HL-60 (cell line): ENCODE measurements around the gene SP100.
A peak's percentile ranks its signal among the peaks of the same experiment; 100 is the strongest.

Experiments used
- DNase-seq, 2 experiments: peaks; one replicate each; pipeline ENCODE4 v3.0.0-alpha.2; 2010 to 2020; ENCODE audit warnings: low read depth in 1 of 2, low spot score in 1 of 2
- H3K27ac ChIP-seq: fragments of 250-450 bp; sonication (Bioruptor Pico); replicated peaks from 2 replicates; pipeline ENCODE4 v1.5.1; 2020; ENCODE audit warnings: mild to moderate bottlenecking, moderate library complexity
- H3K27me3 ChIP-seq: fragments of 250-450 bp; sonication (Bioruptor Pico); 2 replicates; pipeline ENCODE4 v1.5.1; 2021; ENCODE audit warnings: mild to moderate bottlenecking, moderate library complexity; ENCODE audit not compliant: insufficient read depth, poor library complexity, severe bottlenecking
- H3K4me3 ChIP-seq: replicated peaks from 2 replicates; pipeline ENCODE4 v1.5.1; 2011; ENCODE audit warnings: mild to moderate bottlenecking, control low read depth, low read length; ENCODE audit not compliant: insufficient read depth
- GABPA ChIP-seq: IDR thresholded peaks from 2 replicates; pipeline ENCODE4 v1.6.1; 2012; ENCODE audit warnings: low read depth
- POLR2AphosphoS5 ChIP-seq: IDR thresholded peaks from 2 replicates; pipeline ENCODE4 v1.6.1; 2012; ENCODE audit warnings: low read depth
- SPI1 ChIP-seq: IDR thresholded peaks from 2 replicates; pipeline ENCODE4 v1.6.1; 2012; ENCODE audit warnings: low read depth, mild to moderate bottlenecking, borderline replicate concordance
- TF ChIP-seq, protein P1 (sequence below): IDR thresholded peaks from one replicate; pipeline ENCODE4 v1.5.1; 2011; ENCODE audit warnings: low read length, control low read depth, inconsistent platforms; ENCODE audit not compliant: insufficient read depth
- TF ChIP-seq, protein P2 (sequence below): IDR thresholded peaks from 2 replicates; pipeline ENCODE4 v1.6.1; 2012; ENCODE audit warnings: low read depth; ENCODE audit not compliant: insufficient replicate concordance

Gene SP100

DNA sequence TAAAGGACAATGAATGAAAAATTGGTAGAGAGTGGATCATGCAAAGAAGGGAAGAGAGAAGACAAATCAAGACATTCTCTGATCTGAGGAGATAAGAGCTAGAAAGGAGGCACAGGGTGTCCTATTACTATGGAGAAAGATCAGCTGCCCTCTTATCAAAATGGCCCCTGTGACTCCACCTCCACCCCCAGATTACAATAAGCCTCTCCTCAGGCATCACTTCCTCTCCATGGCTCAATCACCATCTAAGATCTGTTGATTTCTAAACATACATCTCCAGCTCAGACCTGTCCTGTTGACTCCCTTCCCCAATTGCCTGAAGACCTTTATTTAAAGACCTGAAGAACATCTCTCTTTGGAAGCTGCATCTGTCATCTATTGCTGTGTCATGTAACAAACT lies 43.2 kb downstream of the SP100 start:
- no peak overlapping the region for H3K4me3 ChIP-seq
- TF ChIP-seq SPI1: peak; percentile 67
- TF ChIP-seq, protein P1, sequence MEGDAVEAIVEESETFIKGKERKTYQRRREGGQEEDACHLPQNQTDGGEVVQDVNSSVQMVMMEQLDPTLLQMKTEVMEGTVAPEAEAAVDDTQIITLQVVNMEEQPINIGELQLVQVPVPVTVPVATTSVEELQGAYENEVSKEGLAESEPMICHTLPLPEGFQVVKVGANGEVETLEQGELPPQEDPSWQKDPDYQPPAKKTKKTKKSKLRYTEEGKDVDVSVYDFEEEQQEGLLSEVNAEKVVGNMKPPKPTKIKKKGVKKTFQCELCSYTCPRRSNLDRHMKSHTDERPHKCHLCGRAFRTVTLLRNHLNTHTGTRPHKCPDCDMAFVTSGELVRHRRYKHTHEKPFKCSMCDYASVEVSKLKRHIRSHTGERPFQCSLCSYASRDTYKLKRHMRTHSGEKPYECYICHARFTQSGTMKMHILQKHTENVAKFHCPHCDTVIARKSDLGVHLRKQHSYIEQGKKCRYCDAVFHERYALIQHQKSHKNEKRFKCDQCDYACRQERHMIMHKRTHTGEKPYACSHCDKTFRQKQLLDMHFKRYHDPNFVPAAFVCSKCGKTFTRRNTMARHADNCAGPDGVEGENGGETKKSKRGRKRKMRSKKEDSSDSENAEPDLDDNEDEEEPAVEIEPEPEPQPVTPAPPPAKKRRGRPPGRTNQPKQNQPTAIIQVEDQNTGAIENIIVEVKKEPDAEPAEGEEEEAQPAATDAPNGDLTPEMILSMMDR: no peak
- TF ChIP-seq, protein P2, sequence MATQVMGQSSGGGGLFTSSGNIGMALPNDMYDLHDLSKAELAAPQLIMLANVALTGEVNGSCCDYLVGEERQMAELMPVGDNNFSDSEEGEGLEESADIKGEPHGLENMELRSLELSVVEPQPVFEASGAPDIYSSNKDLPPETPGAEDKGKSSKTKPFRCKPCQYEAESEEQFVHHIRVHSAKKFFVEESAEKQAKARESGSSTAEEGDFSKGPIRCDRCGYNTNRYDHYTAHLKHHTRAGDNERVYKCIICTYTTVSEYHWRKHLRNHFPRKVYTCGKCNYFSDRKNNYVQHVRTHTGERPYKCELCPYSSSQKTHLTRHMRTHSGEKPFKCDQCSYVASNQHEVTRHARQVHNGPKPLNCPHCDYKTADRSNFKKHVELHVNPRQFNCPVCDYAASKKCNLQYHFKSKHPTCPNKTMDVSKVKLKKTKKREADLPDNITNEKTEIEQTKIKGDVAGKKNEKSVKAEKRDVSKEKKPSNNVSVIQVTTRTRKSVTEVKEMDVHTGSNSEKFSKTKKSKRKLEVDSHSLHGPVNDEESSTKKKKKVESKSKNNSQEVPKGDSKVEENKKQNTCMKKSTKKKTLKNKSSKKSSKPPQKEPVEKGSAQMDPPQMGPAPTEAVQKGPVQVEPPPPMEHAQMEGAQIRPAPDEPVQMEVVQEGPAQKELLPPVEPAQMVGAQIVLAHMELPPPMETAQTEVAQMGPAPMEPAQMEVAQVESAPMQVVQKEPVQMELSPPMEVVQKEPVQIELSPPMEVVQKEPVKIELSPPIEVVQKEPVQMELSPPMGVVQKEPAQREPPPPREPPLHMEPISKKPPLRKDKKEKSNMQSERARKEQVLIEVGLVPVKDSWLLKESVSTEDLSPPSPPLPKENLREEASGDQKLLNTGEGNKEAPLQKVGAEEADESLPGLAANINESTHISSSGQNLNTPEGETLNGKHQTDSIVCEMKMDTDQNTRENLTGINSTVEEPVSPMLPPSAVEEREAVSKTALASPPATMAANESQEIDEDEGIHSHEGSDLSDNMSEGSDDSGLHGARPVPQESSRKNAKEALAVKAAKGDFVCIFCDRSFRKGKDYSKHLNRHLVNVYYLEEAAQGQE: no peak
- peak in 1 of 2 experiments; percentile 75 for DNase-seq
- peak overlapping the region; percentile 80 for H3K27ac ChIP-seq
- no peaks in the 10 kb centered on the region for H3K27me3 ChIP-seq

DNA sequence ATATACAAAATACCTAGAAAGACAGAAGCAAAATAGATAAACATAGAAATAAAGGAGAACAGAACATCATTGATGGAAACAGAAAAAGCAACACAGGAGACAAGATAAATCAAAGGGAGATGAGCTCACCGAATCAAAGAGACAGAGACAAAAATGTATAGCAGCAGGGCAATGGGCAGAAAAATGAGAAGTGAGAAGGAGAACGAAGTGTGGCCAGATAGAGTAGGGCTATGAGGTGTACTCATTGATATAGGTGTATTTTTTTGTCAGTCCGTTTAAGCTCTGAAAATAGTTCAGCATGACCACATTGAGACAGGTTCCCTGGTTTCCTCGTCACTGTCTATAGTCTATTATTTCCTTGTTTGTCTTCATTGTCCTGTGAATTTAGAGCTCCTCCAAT lies 55.1 kb downstream of the SP100 start:
- no peak for DNase-seq
- Histone ChIP-seq H3K27ac (no peak overlapping the region), H3K4me3 (no peak overlapping the region), H3K27me3 (no peaks in the 10 kb centered on the region)
- no peak for TF ChIP-seq POLR2AphosphoS5
- no peak for TF ChIP-seq SPI1
- TF ChIP-seq, protein P2: no peak
- TF ChIP-seq, protein P1: no peak
- no peak for TF ChIP-seq GABPA

GRCh38 chr2:230472621-230473018 lies 56.6 kb downstream of the SP100 start:
- TF ChIP-seq SPI1: no peak
- H3K27me3 ChIP-seq: no peaks in the 10 kb centered on the region
- peak overlapping the region; percentile 32; the same call in 1 of the 2 replicates for H3K27ac ChIP-seq
- no peak overlapping the region for H3K4me3 ChIP-seq
- DNase-seq: peak in 1 of 2 experiments; percentile 58

DNA sequence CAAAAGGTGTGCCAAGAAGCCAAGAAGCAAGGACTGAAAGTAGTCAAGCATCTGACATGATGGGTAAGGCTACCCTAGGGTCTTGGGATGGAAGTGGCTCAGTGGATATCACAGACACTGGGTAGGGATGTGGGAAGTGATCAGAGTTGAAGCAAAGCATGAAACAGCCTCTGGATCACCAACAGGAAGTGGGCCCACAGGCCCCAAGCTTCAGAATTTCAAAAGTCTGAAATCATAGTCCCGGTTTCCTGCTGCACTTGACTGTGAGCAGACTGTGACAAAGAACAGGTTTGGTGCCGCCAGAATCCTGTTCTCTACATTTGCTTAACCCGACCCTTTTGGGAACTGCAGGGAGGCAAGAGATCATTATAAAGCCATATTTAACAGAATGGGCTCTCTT lies 57.4 kb downstream of the SP100 start:
- peak overlapping the region; percentile 32; the same call in 1 of the 2 replicates for H3K27ac ChIP-seq
- no peaks in the 10 kb centered on the region for H3K27me3 ChIP-seq
- H3K4me3 ChIP-seq: no peak overlapping the region
- peak in 1 of 2 experiments; percentile 38 for DNase-seq
- TF ChIP-seq POLR2AphosphoS5: no peak

DNA sequence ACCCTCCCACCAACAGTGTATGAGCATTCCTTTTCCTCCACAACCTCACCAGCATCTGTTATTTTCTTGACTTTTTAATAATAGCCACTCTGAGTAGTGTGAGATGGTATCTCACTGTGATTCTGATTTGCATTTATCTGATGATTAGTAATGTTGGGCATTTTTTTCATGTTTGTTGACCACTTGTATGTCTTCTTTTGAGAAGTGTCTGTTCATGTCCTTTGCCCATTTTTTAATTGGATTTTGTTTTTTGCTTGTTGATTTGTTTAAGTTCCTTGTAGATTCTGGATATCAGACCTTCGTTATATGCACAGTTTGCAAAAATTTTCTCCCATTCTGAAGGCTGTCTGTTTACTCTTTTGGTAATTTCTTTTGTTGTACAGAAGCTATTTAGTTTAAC lies 59.1 kb downstream of the SP100 start:
- Histone ChIP-seq H3K27ac (no peak overlapping the region), H3K27me3 (no peaks in the 10 kb centered on the region), H3K4me3 (no peak overlapping the region)
- TF ChIP-seq, protein P2: no peak
- TF ChIP-seq, protein P1: no peak
- TF ChIP-seq GABPA: no peak
- TF ChIP-seq SPI1: no peak
- TF ChIP-seq POLR2AphosphoS5: no peak
- DNase-seq: no peak
